ENCODE data around the gene LMBR1L. TPM values are rescaled to one million over a fixed set of nuclear protein-coding genes. Genes with fewer than 3 reads are reported as not detected.

LMBR1L gene
- total and polyA plus RNA-seq, 10 of the 15 experiments (the other 5 are each of a cell fraction or from before 2014, with no cell fraction given), result 2.1 to 42.6 (median 20.0) TPM

GRCh38 chr12:49130151-49131050, 19.8 kb upstream of the LMBR1L start (continued):
- TF ChIP-seq MEF2B (IDR thresholded peaks at IDR 0.05; ENCODE audit: partially characterized antibody, poor library complexity, severe bottlenecking), result no peak
- TF ChIP-seq, protein P1, sequence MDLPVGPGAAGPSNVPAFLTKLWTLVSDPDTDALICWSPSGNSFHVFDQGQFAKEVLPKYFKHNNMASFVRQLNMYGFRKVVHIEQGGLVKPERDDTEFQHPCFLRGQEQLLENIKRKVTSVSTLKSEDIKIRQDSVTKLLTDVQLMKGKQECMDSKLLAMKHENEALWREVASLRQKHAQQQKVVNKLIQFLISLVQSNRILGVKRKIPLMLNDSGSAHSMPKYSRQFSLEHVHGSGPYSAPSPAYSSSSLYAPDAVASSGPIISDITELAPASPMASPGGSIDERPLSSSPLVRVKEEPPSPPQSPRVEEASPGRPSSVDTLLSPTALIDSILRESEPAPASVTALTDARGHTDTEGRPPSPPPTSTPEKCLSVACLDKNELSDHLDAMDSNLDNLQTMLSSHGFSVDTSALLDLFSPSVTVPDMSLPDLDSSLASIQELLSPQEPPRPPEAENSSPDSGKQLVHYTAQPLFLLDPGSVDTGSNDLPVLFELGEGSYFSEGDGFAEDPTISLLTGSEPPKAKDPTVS (IDR thresholded peaks at IDR 0.05; ENCODE audit: low read depth, low read length), result no peak
- TF ChIP-seq PML (IDR thresholded peaks at IDR 0.05; ENCODE audit: low read length), result peak; percentile 25; the same call in 1 of the 2 replicates
- TF ChIP-seq RB1 (IDR thresholded peaks at IDR 0.05; ENCODE audit: borderline replicate concordance), result peak; percentile 98
- peak; percentile 89 for TF ChIP-seq RAD51 (IDR thresholded peaks at IDR 0.05)
- TF ChIP-seq SPI1 (IDR thresholded peaks at IDR 0.05; ENCODE audit: borderline replicate concordance, insufficient read depth, low read depth, low read length), result peak; percentile 85
- no peak for TF ChIP-seq SUPT20H (IDR thresholded peaks at IDR 0.05; ENCODE audit: borderline replicate concordance, control insufficient read depth, low read depth, low read length)
- no peak for TF ChIP-seq CBX3 (IDR thresholded peaks at IDR 0.05; ENCODE audit: borderline replicate concordance, low read depth)
- TF ChIP-seq MYB (IDR thresholded peaks at IDR 0.05; ENCODE audit: borderline replicate concordance, low read depth, low read length), result peak; percentile 40; the same call in 1 of the 2 replicates
- TF ChIP-seq STAT3 (IDR thresholded peaks at IDR 0.05; ENCODE audit: low read depth, low read length), result no peak
- TF ChIP-seq NFIC (IDR thresholded peaks at IDR 0.05; ENCODE audit: low read depth, low read length), result 0 out of 2 replicates have a peak, but pooled peaks have one; percentile 53
- TF ChIP-seq SREBF2 (IDR thresholded peaks at IDR 0.05; ENCODE audit: low read length), result no peak
- 0 out of 2 replicates have a peak, but pooled peaks have one; percentile 58 for TF ChIP-seq PAX5 (IDR thresholded peaks at IDR 0.05; ENCODE audit: borderline replicate concordance, low read depth, low read length)
- peak; percentile 56 for TF ChIP-seq SP1 (IDR thresholded peaks at IDR 0.05; ENCODE audit: low read depth, low read length)
- TF ChIP-seq NKRF (conservative IDR thresholded peaks at IDR 0.05), result peak; percentile 88
- TF ChIP-seq BMI1 (IDR thresholded peaks at IDR 0.05; ENCODE audit: borderline replicate concordance), result no peak
- TF ChIP-seq POU2F2 (IDR thresholded peaks at IDR 0.05; ENCODE audit: borderline replicate concordance, low read depth, low read length), result peak; percentile 85; the same call in 2 of the 3 replicates
- TF ChIP-seq IKZF1 (conservative IDR thresholded peaks at IDR 0.05), result peak; percentile 84
- TF ChIP-seq KDM1A (IDR thresholded peaks at IDR 0.05; ENCODE audit: borderline replicate concordance), result no peak
- TF ChIP-seq PAX8 (IDR thresholded peaks at IDR 0.05), result no peak
- TF ChIP-seq RELA (IDR thresholded peaks at IDR 0.05; ENCODE audit: borderline replicate concordance, partially characterized antibody), result peak; percentile 7
- TF ChIP-seq, protein P2, sequence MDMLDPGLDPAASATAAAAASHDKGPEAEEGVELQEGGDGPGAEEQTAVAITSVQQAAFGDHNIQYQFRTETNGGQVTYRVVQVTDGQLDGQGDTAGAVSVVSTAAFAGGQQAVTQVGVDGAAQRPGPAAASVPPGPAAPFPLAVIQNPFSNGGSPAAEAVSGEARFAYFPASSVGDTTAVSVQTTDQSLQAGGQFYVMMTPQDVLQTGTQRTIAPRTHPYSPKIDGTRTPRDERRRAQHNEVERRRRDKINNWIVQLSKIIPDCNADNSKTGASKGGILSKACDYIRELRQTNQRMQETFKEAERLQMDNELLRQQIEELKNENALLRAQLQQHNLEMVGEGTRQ (IDR thresholded peaks at IDR 0.05; ENCODE audit: borderline replicate concordance, low read depth, low read length), result peak; percentile 70
- no peak for TF ChIP-seq ZBTB4 (CRISPR knock-in tag; IDR thresholded peaks at IDR 0.05)

Data from GM12878 (cell line).